ENCODE results near the gene NDUFS8. TPM values are rescaled to one million over a fixed set of nuclear protein-coding genes. Genes with fewer than 3 reads are reported as not detected.

Gene NDUFS8
- total and polyA plus RNA-seq, 2 of the 13 experiments (the other 11 are each of a cell fraction or from before 2014, with no cell fraction given): 96.7 to 158 TPM

GRCh38 chr11:68030318-68031143, at the start of gene NDUFS8 (continued):
- TF ChIP-seq HMGXB3 (CRISPR knock-in tag; IDR thresholded peaks at IDR 0.05; ENCODE audit: borderline replicate concordance) (peak; percentile 98), ZNF335 (CRISPR knock-in tag; IDR thresholded peaks at IDR 0.05) (0 out of 2 replicates have a peak, but pooled peaks have one; percentile 50), EP300 (IDR thresholded peaks at IDR 0.05; ENCODE audit: low read depth in 2 of 2, low read length in 2 of 2) (no peak), EP300 (CRISPR knock-in tag; IDR thresholded peaks at IDR 0.05; ENCODE audit: borderline replicate concordance) (peak; percentile 41; the same call in 1 of the 2 replicates), HBP1 (CRISPR knock-in tag; IDR thresholded peaks at IDR 0.05; ENCODE audit: low read depth) (0 out of 2 replicates have a peak, but pooled peaks have one; percentile 8), AKAP8 (CRISPR knock-in tag; IDR thresholded peaks at IDR 0.05) (peak; percentile 60; the same call in 1 of the 2 replicates), ZNF598 (CRISPR knock-in tag; IDR thresholded peaks at IDR 0.05; ENCODE audit: borderline replicate concordance) (0 out of 2 replicates have a peak, but pooled peaks have one; percentile 48), SP4 (CRISPR knock-in tag; IDR thresholded peaks at IDR 0.05) (peak; percentile 54; the same call in 1 of the 2 replicates), CENPT (CRISPR knock-in tag; IDR thresholded peaks at IDR 0.05; ENCODE audit: low read depth) (0 out of 2 replicates have a peak, but pooled peaks have one; percentile 30), TP53 (CRISPR knock-in tag; conservative IDR thresholded peaks at IDR 0.05) (no peak; the same call in 1 of the 2 replicates), KDM2A (CRISPR knock-in tag; IDR thresholded peaks at IDR 0.05; ENCODE audit: borderline replicate concordance, low read depth) (peak; percentile 65; the same call in 1 of the 2 replicates), ATF1 (CRISPR knock-in tag; IDR thresholded peaks at IDR 0.05) (no peak), NCOA1 (CRISPR knock-in tag; IDR thresholded peaks at IDR 0.05) (0 out of 2 replicates have a peak, but pooled peaks have one; percentile 45), CREB1 (IDR thresholded peaks at IDR 0.05) (peak; percentile 53; the same call in 1 of the 2 replicates), CREB1 (CRISPR knock-in tag; IDR thresholded peaks at IDR 0.05) (peak; percentile 70), GABPA (IDR thresholded peaks at IDR 0.05; ENCODE audit: low read depth, low read length) (no peak), GABPA (CRISPR knock-in tag; IDR thresholded peaks at IDR 0.05; ENCODE audit: low read depth) (peak; percentile 93), CREM (IDR thresholded peaks at IDR 0.05) (peak; percentile 72), CREM (CRISPR knock-in tag; IDR thresholded peaks at IDR 0.05) (no peak), NFIC (IDR thresholded peaks at IDR 0.05; ENCODE audit: low read length) (no peak), ZNF619 (CRISPR knock-in tag; IDR thresholded peaks at IDR 0.05) (no peak), ZNF253 (CRISPR knock-in tag; IDR thresholded peaks at IDR 0.05; ENCODE audit: borderline replicate concordance) (no peak), PCBP1 (IDR thresholded peaks at IDR 0.05; ENCODE audit: borderline replicate concordance, low read depth, low read length) (no peak), CEBPG (CRISPR knock-in tag; IDR thresholded peaks at IDR 0.05) (no peak), ZNF496 (CRISPR knock-in tag; IDR thresholded peaks at IDR 0.05; ENCODE audit: insufficient replicate concordance) (no peak), ZNF550 (CRISPR knock-in tag; IDR thresholded peaks at IDR 0.05; ENCODE audit: borderline replicate concordance) (no peak), HES4 (CRISPR knock-in tag; IDR thresholded peaks at IDR 0.05; ENCODE audit: borderline replicate concordance) (peak; percentile 16; the same call in 1 of the 2 replicates)
